ENCODE measurements around the gene LMO7. TPM values are rescaled to one million over a fixed set of nuclear protein-coding genes. Genes with fewer than 3 reads are reported as not detected.
"Not testable (repeated sequence)": the region's sequence is repeated elsewhere in the genome, so short reads cannot be mapped to it uniquely, and the experiment has no call there.

Gene LMO7
- total RNA-seq, 1 donor from 2014 or later: 15.2 TPM

GRCh38 chr13:75645141-75645540 lies 9.0 kb downstream of the LMO7 start:
- intact Hi-C loops (cut with micrococcal nuclease): no loop called here

- intact Hi-C loops (cut with micrococcal nuclease): no loop called here
These were observed 11.1 kb downstream of the LMO7 start for GRCh38 chr13:75647126-75647784.

GRCh38 chr13:75648446-75648845 lies 12.3 kb downstream of the LMO7 start:
- intact Hi-C loops (cut with micrococcal nuclease): no loop called here

- intact Hi-C loops (cut with micrococcal nuclease): no loop called here
These were observed 14.9 kb downstream of the LMO7 start for GRCh38 chr13:75651013-75651412.

GRCh38 chr13:75652726-75653125 lies 16.6 kb downstream of the LMO7 start:
- intact Hi-C loops (cut with micrococcal nuclease): no loop called here

GRCh38 chr13:75656425-75656989 lies 20.4 kb downstream of the LMO7 start:
- intact Hi-C loops (cut with micrococcal nuclease): no loop called here

- intact Hi-C loops (cut with micrococcal nuclease): no loop called here
These were observed 21.0 kb downstream of the LMO7 start for GRCh38 chr13:75657111-75657510.

GRCh38 chr13:75660694-75661093 lies 24.6 kb downstream of the LMO7 start:
- intact Hi-C loops (cut with micrococcal nuclease): no loop called here

GRCh38 chr13:75661443-75661842 lies 25.3 kb downstream of the LMO7 start:
- intact Hi-C loops (cut with micrococcal nuclease): no loop called here

- intact Hi-C loops (cut with micrococcal nuclease): no loop called here
These were observed 30.7 kb downstream of the LMO7 start for GRCh38 chr13:75666646-75667351.

- intact Hi-C loops (cut with micrococcal nuclease): no loop called here
These were observed 33.6 kb downstream of the LMO7 start for GRCh38 chr13:75669706-75670105.

- intact Hi-C loops (cut with micrococcal nuclease): no loop called here
These were observed 34.4 kb downstream of the LMO7 start for GRCh38 chr13:75670496-75670895.

- intact Hi-C loops (cut with micrococcal nuclease): no loop called here
These were observed 39.3 kb downstream of the LMO7 start for GRCh38 chr13:75675421-75675820.

GRCh38 chr13:75679459-75679858 lies 43.3 kb downstream of the LMO7 start:
- intact Hi-C loops (cut with micrococcal nuclease): no loop called here

- intact Hi-C loops (cut with micrococcal nuclease): not testable (repeated sequence)
These were observed 44.1 kb downstream of the LMO7 start for GRCh38 chr13:75680251-75680650.

- intact Hi-C loops (cut with micrococcal nuclease): no loop called here
These were observed 46.2 kb downstream of the LMO7 start for GRCh38 chr13:75682326-75682725.

- intact Hi-C loops (cut with micrococcal nuclease): no loop called here
These were observed 49.1 kb downstream of the LMO7 start for GRCh38 chr13:75685239-75685697.

- intact Hi-C loops (cut with micrococcal nuclease): no loop called here
These were observed 51.1 kb downstream of the LMO7 start for GRCh38 chr13:75687150-75687763.

GRCh38 chr13:75689686-75690085 lies 53.6 kb downstream of the LMO7 start:
- intact Hi-C loops (cut with micrococcal nuclease): loop anchor here (10.0 kb wide), 1 partner anchor 1295 kb away; no protein-coding TSS in a partner anchor

GRCh38 chr13:75690607-75691006 lies 54.5 kb downstream of the LMO7 start:
- intact Hi-C loops (cut with micrococcal nuclease): loop anchor here (10.0 kb wide), 1 partner anchor 1294 kb away; no protein-coding TSS in a partner anchor

GRCh38 chr13:75691183-75691582 lies 55.1 kb downstream of the LMO7 start:
- intact Hi-C loops (cut with micrococcal nuclease): loop anchor here (10.0 kb wide), 1 partner anchor 1294 kb away; no protein-coding TSS in a partner anchor

- intact Hi-C loops (cut with micrococcal nuclease): loop anchor here (10.0 kb wide), 1 partner anchor 1292 kb away; no protein-coding TSS in a partner anchor
These were observed 57.1 kb downstream of the LMO7 start for GRCh38 chr13:75693227-75693626.
